AG04449 (cell line): ENCODE data around the gene DOCK2.

Source experiments
- CTCF ChIA-PET: fragments of 350-600 bp; formaldehyde crosslinking; extraction: SDS; loops from one replicate; lab custom pipeline; 2021; ENCODE audit warnings: antibody characterized with exemption; lab: Yijun Ruan, JAX
- POLR2A ChIA-PET: fragments of 400-600, 350-600 bp; formaldehyde crosslinking; extraction: SDS; loops from one replicate; lab custom pipeline; 2020; ENCODE audit warnings: antibody characterized with exemption, inconsistent platforms; lab: Yijun Ruan, JAX
- DNase-seq: peaks from one replicate; pipeline ENCODE4 v3.0.0-alpha.2; 2010; ENCODE audit warnings: low read depth, low spot score
- H3K4me3 ChIP-seq: 2 replicates; pipeline ENCODE4 v1.5.1; 2011; ENCODE audit warnings: low read depth, mild to moderate bottlenecking, control low read depth, low read length
- TF ChIP-seq, protein P1 (sequence below): IDR thresholded peaks from one replicate; pipeline ENCODE4 v1.5.1; 2011; ENCODE audit warnings: mild to moderate bottlenecking, moderate library complexity, low read length, control low read depth, inconsistent platforms; ENCODE audit not compliant: insufficient read depth; ENCODE audit errors: missing control alignments

Gene DOCK2

DNA sequence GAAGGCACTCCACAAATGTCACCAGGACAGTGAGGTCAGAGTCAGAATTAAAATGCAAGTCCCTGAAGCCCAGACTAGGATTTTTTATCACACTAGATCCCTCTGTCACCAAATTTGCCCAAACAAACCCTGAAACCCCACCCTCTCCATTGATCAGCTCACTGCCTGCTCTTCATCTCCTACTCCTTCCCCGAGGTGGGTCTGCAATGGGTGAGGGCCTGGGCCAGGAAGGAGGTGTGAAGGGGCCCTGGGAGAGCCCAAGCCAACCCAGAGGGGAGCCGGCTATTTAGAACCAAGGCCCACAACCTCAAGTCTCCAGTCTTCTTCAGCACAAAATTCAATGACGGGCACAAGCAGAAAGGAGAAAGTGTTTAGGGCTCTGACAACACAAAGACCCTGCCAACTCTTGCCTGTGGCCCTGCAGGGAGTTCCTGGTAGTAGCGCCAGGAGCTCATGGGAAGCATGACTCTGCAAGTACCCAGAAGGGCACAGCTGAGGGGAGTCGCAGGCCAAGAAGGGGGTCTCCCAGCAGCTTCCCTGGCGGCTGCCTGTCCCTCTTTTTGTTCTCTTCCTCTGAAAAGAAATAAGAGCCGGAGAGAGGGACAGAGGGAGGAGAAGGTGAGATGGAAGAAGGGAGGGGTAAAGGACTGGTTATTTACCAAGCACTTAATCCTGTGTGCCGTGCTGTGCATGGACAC lies 474.2 kb downstream of the DOCK2 start:
- ChIA-PET POLR2A (no interaction called here), CTCF (interaction anchor here (1.0 to 6.0 kb wide), 4 partner anchors 10 to 73 kb away, joined by 3 to 45 read pairs (median 3); no protein-coding TSS in a partner anchor)
- TF ChIP-seq, protein P1, sequence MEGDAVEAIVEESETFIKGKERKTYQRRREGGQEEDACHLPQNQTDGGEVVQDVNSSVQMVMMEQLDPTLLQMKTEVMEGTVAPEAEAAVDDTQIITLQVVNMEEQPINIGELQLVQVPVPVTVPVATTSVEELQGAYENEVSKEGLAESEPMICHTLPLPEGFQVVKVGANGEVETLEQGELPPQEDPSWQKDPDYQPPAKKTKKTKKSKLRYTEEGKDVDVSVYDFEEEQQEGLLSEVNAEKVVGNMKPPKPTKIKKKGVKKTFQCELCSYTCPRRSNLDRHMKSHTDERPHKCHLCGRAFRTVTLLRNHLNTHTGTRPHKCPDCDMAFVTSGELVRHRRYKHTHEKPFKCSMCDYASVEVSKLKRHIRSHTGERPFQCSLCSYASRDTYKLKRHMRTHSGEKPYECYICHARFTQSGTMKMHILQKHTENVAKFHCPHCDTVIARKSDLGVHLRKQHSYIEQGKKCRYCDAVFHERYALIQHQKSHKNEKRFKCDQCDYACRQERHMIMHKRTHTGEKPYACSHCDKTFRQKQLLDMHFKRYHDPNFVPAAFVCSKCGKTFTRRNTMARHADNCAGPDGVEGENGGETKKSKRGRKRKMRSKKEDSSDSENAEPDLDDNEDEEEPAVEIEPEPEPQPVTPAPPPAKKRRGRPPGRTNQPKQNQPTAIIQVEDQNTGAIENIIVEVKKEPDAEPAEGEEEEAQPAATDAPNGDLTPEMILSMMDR, result no peak
- DNase-seq, result no peak
- no peak overlapping the region for H3K4me3 ChIP-seq

DNA sequence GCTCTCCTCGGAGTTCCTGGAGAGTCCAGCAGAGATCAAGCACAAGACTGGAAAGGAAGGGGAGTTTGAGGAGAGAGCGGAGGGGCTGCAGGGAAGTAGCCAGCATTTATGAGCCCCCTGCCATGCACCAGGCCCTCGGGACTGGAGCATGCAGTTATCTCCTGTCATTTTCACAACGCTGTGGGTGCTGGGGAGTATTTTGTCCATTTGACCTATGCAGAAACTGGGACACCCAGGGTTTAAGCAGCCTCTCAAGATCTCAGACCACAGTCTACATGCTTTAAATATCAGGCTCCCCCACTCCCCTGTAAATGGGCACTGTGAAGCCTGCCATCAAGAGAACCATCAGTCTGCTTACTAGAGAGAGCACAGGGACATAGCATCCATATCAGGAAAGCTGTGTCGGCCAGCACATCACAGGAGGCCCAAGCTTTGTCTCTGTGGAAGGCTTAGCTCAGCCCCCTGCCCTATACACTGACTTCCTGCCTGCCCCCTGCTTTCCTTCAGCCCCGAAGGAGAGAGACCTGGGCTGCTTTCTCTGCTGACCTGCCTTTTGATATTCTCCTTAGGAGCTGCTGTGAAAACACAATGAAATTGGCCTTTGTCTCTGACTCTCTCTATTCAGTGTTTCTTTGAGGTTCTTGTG lies 475.9 kb downstream of the DOCK2 start:
- ChIA-PET POLR2A (no interaction called here), CTCF (interaction anchor here (0.7 to 6.0 kb wide), 3 partner anchors 12 to 411 kb away, joined by 3 to 45 read pairs (median 4); no protein-coding TSS in a partner anchor)
- H3K4me3 ChIP-seq, result no peak overlapping the region
- TF ChIP-seq, protein P1, result no peak
- DNase-seq, result no peak

DNA sequence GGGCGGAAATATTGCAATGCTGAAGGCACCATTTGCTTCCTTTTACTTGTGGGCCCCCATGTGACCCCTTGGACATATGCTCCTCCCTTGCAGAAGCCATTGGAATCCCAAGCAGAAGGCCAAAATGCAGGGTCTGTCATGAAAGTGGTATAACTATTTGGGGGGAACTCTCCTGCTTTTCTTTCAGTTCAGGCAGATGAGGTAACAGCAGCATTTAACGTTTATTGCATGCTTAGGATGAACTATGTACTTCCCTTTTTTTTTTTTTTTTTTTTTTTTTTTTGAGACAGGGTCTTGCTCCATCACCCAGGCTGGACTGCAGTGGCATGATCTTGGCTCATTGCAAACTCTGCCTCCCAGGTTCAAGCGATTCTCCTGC lies 476.4 kb downstream of the DOCK2 start:
- ChIA-PET POLR2A (no interaction called here), CTCF (interaction anchor here (6.0 kb wide), 1 partner anchor 12 kb away, joined by 45 read pairs; no protein-coding TSS in a partner anchor)
- TF ChIP-seq, protein P1, result no peak
- no peak for DNase-seq
- no peak overlapping the region for H3K4me3 ChIP-seq

DNA sequence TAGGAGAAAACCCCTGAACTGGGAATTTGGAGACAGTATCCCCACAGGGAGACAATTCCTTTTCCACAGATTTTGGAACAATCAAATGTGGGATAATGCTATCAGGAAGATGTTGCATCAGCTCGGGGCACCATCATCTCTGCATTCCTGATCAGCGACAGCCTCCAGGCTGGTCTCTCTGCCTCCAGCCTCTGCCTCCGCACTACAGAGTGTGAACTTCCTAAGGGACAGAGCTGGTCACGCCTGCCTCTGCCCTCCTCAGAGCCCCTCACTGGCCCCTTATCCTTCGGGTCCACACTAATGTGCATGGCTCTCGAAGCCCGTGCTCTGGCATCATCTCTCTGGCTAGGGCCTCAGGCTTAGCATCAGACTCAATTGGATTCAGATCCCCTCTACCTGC lies 477.2 kb downstream of the DOCK2 start:
- ChIA-PET CTCF (interaction anchor here (6.0 kb wide), 1 partner anchor 13 kb away, joined by 45 read pairs; no protein-coding TSS in a partner anchor), POLR2A (no interaction called here)
- TF ChIP-seq, protein P1, result no peak
- no peak for DNase-seq
- H3K4me3 ChIP-seq, result no peak overlapping the region

DNA sequence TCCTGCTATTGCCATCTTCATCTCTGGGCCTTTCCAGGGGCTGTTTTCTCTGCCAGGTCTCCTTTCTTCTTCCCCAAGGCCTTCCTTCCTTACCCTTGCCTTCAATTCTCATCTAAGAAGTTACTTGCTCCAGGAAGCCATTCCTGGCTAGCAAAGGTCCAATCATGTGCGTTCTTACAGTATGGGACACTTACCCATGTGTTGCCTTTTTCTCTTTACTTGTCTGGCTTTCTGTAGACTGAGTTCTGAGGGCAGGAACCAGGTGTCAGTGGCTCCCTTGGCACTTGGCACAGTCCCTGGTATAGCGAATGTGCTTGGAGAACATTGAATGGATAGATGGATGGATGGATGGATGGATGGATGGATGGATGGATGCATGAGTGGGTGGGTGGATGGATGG lies 478.9 kb downstream of the DOCK2 start:
- H3K4me3 ChIP-seq, result no peak overlapping the region
- no peak for DNase-seq
- TF ChIP-seq, protein P1, result no peak
- ChIA-PET POLR2A (no interaction called here), CTCF (interaction anchor here (1.3 to 1.8 kb wide), 2 partner anchors 15 to 69 kb away, joined by 5 to 8 read pairs; no protein-coding TSS in a partner anchor)

DNA sequence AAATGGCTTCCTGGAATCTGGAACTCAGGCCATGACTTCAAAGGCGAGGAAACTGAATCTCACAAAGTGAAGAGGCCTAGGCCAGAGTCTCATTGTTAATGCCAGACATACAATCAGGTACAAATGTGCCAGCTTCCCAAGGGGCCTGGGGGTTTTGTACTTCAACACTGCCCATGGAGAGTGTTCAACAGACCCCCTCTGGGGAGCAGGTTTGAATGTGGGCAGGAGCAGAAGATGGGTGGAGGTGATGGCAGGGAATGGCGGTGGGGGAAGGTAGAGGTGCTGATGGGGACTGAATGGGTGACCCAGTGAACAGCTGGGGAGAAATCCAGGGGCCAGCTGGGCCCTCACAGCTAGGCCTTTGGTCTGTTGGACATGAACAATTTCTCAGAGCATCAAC lies 480.7 kb downstream of the DOCK2 start:
- DNase-seq, result no peak
- no peak overlapping the region for H3K4me3 ChIP-seq
- ChIA-PET POLR2A (interaction anchor here (0.5 kb wide), 1 partner anchor 1271 kb away, joined by 3 read pairs; no protein-coding TSS in a partner anchor), CTCF (interaction anchor here (1.4 to 1.8 kb wide), 2 partner anchors 17 to 67 kb away, joined by 6 to 8 read pairs; no protein-coding TSS in a partner anchor)
- TF ChIP-seq, protein P1, result no peak
